ENCODE measurements around the gene PNMA6E.

DNA sequence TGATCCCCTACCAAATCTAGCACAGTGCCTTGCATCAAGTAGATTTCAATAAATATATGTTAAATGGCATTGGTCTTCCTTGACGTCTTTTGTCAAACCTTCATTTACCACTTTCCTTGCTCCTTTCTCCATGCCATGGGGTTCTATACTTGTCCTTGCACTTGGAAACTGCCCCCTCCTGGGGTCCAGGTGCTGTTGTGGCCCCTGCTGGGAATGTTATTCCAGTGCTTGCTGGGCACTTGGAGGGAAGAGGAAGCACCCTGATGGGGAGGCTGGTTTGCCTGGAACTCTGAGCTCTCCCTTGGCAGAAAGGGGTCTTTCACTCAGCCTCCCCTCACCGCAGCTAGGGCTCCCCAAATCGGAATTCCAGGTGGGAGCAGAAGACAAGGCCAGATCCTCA is 48.3 kb downstream of the PNMA6E start:
- TF ChIP-seq, protein P1, sequence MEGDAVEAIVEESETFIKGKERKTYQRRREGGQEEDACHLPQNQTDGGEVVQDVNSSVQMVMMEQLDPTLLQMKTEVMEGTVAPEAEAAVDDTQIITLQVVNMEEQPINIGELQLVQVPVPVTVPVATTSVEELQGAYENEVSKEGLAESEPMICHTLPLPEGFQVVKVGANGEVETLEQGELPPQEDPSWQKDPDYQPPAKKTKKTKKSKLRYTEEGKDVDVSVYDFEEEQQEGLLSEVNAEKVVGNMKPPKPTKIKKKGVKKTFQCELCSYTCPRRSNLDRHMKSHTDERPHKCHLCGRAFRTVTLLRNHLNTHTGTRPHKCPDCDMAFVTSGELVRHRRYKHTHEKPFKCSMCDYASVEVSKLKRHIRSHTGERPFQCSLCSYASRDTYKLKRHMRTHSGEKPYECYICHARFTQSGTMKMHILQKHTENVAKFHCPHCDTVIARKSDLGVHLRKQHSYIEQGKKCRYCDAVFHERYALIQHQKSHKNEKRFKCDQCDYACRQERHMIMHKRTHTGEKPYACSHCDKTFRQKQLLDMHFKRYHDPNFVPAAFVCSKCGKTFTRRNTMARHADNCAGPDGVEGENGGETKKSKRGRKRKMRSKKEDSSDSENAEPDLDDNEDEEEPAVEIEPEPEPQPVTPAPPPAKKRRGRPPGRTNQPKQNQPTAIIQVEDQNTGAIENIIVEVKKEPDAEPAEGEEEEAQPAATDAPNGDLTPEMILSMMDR (IDR thresholded peaks at IDR 0.05): no peak
- no peak for TF ChIP-seq POLR2A (IDR thresholded peaks at IDR 0.05)
